Suppressor macrophage (primary cell): ENCODE results near the gene LPO.
A peak's percentile ranks its signal among the peaks of the same experiment; 100 is the strongest.

Experiments used
- DNase-seq, 4 experiments: peaks; one replicate each; pipeline ENCODE4 v3.0.0-alpha.2; 2020 to 2022

Gene LPO

GRCh38 chr17:58305626-58306025 lies 67.2 kb downstream of the LPO start:
- DNase-seq = peak in 1 of 4 experiments; percentile 0

- DNase-seq = peak in 1 of 4 experiments; percentile 2
Measured at GRCh38 chr17:58306131-58306951, 68.0 kb downstream of the LPO start.

- peak in 1 of 4 experiments; percentile 1 for DNase-seq
Measured at GRCh38 chr17:58307468-58308172, 69.2 kb downstream of the LPO start.

- peak; percentile 78 to 86 (median 83) for DNase-seq
Measured at GRCh38 chr17:58308173-58308984, 70.0 kb downstream of the LPO start.

DNA sequence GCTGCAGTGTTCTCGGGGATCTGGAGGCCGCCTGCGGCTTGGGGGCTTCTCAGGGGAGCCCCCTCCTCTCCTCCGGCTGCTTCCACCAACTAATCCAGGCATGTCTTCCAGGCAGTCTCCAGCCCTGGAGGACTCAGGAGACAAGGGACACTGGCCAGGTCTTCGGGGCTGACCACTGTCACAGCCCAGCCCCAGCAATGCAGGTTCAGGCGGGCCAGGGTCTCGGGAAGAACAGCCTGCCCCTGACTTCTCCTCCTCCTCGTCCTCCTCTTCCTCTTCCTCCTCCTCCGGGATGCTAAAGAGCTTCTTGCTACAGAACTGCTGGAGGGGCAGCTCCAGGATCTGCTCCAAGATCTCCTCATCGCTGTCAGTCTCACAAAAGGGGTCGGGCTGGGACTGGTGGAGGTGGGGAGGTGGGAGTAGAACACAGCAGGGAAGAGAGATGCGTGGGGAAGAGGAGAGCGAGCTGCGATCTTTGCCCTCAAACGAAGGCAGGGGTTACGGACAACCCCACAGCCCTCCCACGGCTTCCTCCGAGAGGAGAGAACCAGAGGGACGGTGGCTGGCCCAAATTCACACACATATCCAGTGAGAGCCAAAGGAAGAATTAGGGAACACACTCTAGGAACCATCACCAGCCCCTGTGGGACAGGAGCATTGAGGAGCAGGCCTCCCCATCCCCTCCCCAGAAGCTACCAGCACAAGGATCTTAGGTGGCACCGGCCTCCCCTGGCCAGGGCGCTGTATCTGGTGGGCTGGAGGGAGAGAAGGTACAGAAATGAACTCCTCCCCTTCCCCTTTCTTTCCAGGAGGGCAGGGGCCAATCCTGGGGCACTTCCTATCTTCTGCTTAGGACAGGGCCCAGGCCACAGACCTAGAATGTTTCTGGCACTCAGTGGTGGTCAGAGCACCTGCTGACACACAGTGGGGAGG lies 70.9 kb downstream of the LPO start:
- peak in 3 of 4 experiments; percentile 40 to 59 (median 56) for DNase-seq

DNA sequence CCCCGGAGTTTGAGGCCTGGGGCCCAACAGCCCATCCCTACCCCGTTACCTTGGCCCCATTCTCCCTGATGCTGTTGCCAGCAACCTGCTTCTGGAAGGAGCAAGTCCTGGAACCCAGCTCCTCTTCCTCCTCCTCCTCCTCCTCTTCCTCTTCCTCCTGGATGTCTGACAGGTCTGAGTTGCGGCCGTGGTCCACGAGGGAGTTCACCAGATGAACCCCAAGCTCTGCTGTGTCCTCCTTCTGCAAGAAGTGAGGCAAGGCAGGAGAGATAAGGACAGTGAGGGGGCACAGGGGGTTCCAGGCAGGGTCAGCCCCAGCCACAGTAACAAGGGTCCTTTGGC lies 71.5 kb downstream of the LPO start:
- DNase-seq = no peak

DNA sequence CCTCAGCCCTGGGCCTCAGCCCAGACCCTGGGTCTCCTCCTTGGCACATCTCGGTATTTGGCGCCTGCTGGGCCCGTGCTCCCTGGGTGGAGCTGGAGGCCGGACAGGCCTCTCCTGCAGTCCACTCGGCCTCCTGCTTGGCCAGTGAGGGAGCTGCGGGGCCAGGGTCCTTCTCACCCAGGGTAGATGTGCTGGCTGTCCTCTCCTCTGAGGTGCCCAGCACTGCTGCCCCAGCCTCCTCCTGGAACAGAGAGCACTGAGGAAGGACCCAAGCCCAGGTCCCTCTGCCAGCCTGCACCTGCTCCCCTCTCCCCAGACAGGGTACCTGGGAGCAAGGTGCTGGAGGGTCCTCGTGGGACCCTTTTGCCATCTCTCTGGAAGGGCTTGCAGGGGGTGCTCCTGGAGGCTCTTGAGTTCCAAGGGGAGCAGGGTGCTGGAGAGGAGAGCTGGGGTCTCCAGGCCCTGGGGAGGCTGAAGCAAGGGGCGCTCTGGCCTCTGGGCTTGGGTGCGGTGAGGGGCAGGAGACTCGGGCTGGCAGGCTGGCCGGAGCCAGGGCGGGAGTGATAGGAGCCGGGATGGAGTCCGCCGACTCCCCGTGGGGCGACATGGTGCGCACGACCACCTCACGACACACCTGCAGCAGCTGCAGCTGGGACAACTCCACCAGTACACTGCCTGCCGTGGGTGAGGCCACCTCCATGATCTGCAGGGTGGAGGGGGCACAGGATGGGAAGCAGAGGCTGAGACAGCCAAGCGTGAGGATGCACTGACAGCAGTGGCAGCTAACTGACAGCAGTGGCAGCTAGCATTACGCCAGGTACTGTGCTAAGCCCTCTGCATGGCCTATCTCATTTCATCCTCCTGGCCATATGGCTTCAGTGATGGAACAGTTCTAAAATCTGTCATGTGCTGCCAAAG lies 72.4 kb downstream of the LPO start:
- DNase-seq = peak in 1 of 4 experiments; percentile 1

DNA sequence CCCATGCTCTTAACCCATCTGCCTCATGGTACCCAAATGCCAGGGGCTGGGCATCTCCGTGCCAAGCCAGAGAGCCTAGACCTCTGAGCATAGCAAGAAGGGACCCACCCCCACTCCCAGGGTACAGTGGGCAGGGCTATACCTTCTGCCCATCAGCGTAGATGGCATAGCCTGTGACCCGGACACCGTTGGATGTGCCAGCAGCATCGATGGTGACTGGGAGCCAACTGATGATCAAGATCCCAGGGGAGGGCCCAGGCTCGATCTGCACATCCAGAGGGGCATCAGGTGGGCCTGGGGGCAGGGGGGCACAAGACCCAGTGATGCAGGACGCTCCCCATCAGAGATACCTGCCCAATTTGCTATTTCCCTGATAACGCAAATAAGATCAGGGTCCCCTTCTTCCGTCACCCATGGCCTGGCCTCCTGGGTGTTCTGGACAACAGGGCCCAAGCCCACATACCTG lies 73.1 kb downstream of the LPO start:
- DNase-seq = peak in 1 of 4 experiments; percentile 2

- DNase-seq = peak in 1 of 4 experiments; percentile 1
Measured at GRCh38 chr17:58312021-58312630, 73.7 kb downstream of the LPO start.

GRCh38 chr17:58312829-58313228 lies 74.4 kb downstream of the LPO start:
- DNase-seq = no peak

GRCh38 chr17:58313815-58314705 lies 75.7 kb downstream of the LPO start:
- DNase-seq = peak in 1 of 4 experiments; percentile 2

DNA sequence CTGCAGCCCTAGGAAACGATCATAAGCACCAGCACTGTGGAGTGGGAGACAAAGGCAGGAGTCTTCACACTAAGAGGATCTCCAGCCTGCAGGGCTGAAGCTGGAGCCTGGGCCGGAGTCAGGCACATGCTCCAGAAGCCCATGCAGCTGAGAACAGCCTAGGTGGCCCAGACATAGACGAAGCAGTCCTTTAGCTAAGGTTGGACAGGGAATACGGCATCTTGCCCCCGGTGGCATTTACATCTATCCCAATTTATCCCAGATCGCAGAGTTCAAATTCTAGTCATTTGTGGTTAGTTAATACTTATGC lies 76.3 kb downstream of the LPO start:
- DNase-seq = peak in 1 of 4 experiments; percentile 1

GRCh38 chr17:58315281-58315711 lies 76.9 kb downstream of the LPO start:
- peak in 1 of 4 experiments; percentile 1 for DNase-seq

DNA sequence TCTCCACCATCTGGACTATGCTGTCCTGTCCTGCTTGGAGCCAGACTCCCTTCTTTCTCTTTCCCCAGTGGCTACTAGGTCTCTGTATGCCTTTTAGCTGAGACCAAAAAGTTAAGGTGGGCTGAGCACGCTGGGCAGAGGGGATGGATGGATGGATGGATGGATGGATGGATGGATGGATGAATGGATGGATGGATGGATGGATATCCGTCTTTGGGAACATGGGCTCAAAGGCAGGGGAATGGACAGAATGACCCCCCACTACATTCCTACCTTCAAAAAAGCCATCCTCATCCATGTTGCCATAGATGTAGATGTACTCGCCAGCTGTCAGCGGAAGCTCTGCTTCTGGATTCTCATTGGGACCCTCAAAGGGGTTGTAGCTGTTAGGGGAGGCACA lies 77.4 kb downstream of the LPO start:
- peak in 1 of 4 experiments; percentile 1 for DNase-seq

DNA sequence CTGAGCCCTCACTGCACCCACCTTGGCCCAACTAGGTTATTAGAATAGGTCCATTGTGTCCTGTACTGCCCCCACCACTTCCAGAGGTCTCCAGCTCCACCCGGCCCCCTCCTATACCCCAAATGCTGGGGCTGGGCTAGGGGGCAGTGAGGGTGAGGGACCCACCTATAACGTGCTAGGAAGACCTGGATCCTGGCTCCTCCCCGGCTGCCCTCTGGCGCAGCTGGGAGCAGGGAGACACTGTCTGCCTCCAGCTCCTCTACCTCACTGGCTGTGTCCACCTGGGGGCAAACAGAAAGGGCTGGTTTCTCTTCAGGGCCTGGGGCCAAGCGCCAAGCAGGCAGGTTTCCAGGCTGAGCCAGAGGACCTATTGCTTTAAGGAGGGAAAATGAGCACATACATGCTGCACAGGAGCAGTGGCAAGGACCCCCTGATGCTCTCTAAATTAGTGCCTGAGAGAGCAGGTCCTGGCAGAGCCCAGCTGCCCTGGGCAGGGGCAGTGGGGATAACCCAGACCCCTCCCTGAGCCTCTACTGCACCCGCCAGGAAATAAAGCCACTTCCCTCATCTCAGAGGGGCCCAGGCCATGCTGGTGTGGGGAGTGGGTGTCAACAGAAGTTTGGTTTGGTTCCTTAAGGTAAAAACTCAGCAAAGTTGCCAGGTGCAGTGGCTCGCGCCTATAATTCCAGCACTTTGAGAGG lies 78.0 kb downstream of the LPO start:
- peak in 1 of 4 experiments; percentile 1 for DNase-seq

DNA sequence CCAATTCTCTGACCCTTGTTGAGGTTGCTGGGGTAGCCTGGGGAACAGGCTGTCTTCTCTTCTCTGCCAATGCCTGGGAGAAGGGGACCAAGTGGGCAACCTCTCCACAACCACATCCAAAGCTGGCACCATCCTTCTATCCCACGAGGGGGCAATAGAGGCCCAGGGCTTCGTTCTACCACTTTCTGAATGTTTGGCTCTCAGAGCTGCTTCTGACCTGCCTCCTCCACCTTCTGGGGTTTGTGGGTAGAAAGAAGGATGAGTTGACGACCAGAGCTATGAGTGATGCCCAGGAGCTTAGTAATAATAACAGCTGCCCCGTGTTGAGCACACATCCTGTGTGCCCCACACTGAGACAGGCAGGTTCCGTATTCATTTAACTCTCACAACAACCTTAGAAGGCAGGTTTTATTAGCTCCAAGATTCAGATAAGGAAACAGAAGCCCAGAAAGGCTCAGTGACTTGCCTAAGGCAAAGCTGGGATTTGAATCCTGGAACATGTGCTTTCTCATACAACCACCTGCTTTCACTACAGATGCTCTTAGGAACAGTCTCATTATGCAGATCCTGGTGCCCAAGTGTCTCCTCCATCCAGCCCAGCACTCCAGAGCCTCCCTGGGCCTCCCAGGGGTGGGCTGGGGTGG lies 79.2 kb downstream of the LPO start:
- peak; percentile 66 to 76 (median 72) for DNase-seq

DNA sequence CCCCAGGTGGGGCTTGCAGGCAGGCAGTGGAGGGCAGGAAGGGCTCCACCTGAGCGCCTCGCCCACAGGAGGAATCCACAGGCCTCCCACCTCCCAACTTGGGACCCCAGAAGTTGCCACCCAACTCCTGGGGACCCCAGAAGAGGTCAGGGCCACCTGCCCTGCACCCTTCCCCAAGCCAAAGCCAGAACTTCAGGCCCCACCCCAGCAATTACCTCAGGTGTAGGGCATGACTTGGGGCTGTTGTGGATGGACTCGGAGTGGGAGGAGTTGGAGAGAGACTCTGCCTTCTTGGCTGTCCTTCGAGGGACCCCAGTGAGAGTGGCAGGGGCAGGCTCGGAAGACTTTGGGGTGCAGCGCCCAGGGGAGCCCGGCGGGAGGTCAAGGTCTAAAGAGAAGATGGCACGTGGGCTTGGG lies 79.7 kb downstream of the LPO start:
- no peak for DNase-seq
